CD14-positive monocyte (primary cell): ENCODE measurements around the gene FRMPD4. TPM values are rescaled to one million over a fixed set of nuclear protein-coding genes. Genes with fewer than 3 reads are reported as not detected.

Experiments
- DNase-seq, 3 donors: peaks; one replicate each; pipeline ENCODE4 v3.0.0-alpha.2; 2011 to 2022
- H2AFZ ChIP-seq: 2 replicates; pipeline ENCODE4 v1.6.0; 2012; ENCODE audit warnings: mild to moderate bottlenecking, low read depth, low read length, inconsistent platforms; ENCODE audit not compliant: insufficient read depth, poor library complexity, severe bottlenecking
- H3K27ac ChIP-seq, 2 donors: 1 replicate in 1 of 2; 2 replicates in 1 of 2; pipeline ENCODE4 v1.5.1; 2012 to 2013; ENCODE audit warnings: low read length in 2 of 2, control low read depth in 1 of 2, inconsistent platforms in 1 of 2, low read depth in 1 of 2, mild to moderate bottlenecking in 1 of 2
- H3K27me3 ChIP-seq, 2 donors: one replicate each; pipeline versions ENCODE4 v1.6.0 to v1.6.1; 2011 to 2013; ENCODE audit warnings: low read length in 2 of 2; ENCODE audit not compliant: control insufficient read depth in 2 of 2, insufficient read depth in 2 of 2
- H3K36me3 ChIP-seq, 2 donors: replicated peaks in 1 of 2; 1 replicate in 1 of 2; 2 replicates in 1 of 2; pipeline versions ENCODE4 v1.5.1 to v1.6.1; 2012 to 2013; ENCODE audit warnings: low read length in 2 of 2, control low read depth in 1 of 2, inconsistent platforms in 1 of 2, mild to moderate bottlenecking in 1 of 2; ENCODE audit not compliant: insufficient read depth in 2 of 2, control insufficient read depth in 1 of 2
- H3K4me1 ChIP-seq, 2 donors: 1 replicate in 1 of 2; 2 replicates in 1 of 2; pipeline versions ENCODE4 v1.5.1 to v1.6.1; 2012 to 2013; ENCODE audit warnings: low read length in 2 of 2, control low read depth in 1 of 2, inconsistent platforms in 1 of 2, mild to moderate bottlenecking in 1 of 2, moderate library complexity in 1 of 2; ENCODE audit not compliant: insufficient read depth in 2 of 2, control insufficient read depth in 1 of 2
- H3K4me2 ChIP-seq: replicated peaks from 2 replicates; pipeline ENCODE3; 2012; ENCODE audit warnings: low read length, moderate library complexity, mild to moderate bottlenecking; ENCODE audit not compliant: poor library complexity, severe bottlenecking; ENCODE audit errors: extremely low read depth
- H3K4me3 ChIP-seq, 3 experiments: fragments of 200-600 bp in 1 of 3; sonication (generic) in 1 of 3; replicated peaks in 1 of 3; 1 replicate in 2 of 3; 2 replicates in 1 of 3; pipeline ENCODE4 v1.5.1; 2011 to 2013; ENCODE audit warnings: low read length in 3 of 3, mild to moderate bottlenecking in 3 of 3, control low read depth in 2 of 3, low read depth in 2 of 3, inconsistent platforms in 1 of 3, moderate library complexity in 1 of 3
- H3K79me2 ChIP-seq: 2 replicates; pipeline ENCODE4 v1.6.0; 2012; ENCODE audit warnings: mild to moderate bottlenecking, control low read depth, inconsistent platforms, low read length, moderate library complexity; ENCODE audit not compliant: insufficient read depth
- H3K9ac ChIP-seq: 2 replicates; pipeline ENCODE4 v1.6.0; 2017; ENCODE audit warnings: low read length, mild to moderate bottlenecking; ENCODE audit not compliant: insufficient read depth, poor library complexity, severe bottlenecking
- H3K9me3 ChIP-seq, 2 donors: replicated peaks in 1 of 2; 1 replicate in 1 of 2; 2 replicates in 1 of 2; pipeline versions ENCODE4 v1.5.1 to v1.6.1; 2012 to 2013; ENCODE audit warnings: low read length in 2 of 2, control low read depth in 1 of 2; ENCODE audit not compliant: control insufficient read depth in 1 of 2, insufficient read depth in 1 of 2
- H4K20me1 ChIP-seq: 2 replicates; pipeline ENCODE4 v1.6.0; 2012; ENCODE audit warnings: mild to moderate bottlenecking, low read length, control low read depth, moderate library complexity; ENCODE audit not compliant: insufficient read depth
- H3K27ac Mint-ChIP-seq, 7 donors: one replicate each; pipeline ENCODE4 v1.8.0; 2020; ENCODE audit warnings: mild to moderate bottlenecking in 7 of 7, mixed read lengths in 7 of 7, moderate library complexity in 6 of 7, inconsistent platforms in 2 of 7
- H3K27me3 Mint-ChIP-seq, 3 donors: one replicate each; pipeline ENCODE4 v1.8.0; 2021 to 2022; ENCODE audit warnings: low read depth in 3 of 3, mild to moderate bottlenecking in 3 of 3, mixed read lengths in 3 of 3, moderate library complexity in 3 of 3, inconsistent platforms in 1 of 3
- H3K36me3 Mint-ChIP-seq, 2 donors: one replicate each; pipeline ENCODE4 v1.8.0; 2020; ENCODE audit warnings: mixed read lengths in 2 of 2, inconsistent platforms in 1 of 2, mild to moderate bottlenecking in 1 of 2
- H3K4me1 Mint-ChIP-seq: one replicate; pipeline ENCODE4 v1.8.0; 2020; ENCODE audit warnings: mild to moderate bottlenecking, mixed read lengths
- H3K4me3 Mint-ChIP-seq, 2 donors: one replicate each; pipeline ENCODE4 v1.8.0; 2020; ENCODE audit warnings: mild to moderate bottlenecking in 2 of 2, mixed read lengths in 2 of 2, moderate library complexity in 1 of 2
- H3K9me3 Mint-ChIP-seq, 7 donors: one replicate each; pipeline ENCODE4 v1.8.0; 2020 to 2022; ENCODE audit warnings: mixed read lengths in 7 of 7, mild to moderate bottlenecking in 6 of 7, moderate library complexity in 6 of 7, inconsistent platforms in 2 of 7
- CTCF ChIP-seq: fragments of 200-600 bp; IDR thresholded peaks from one replicate; pipeline ENCODE4 v1.8.0; 2022; ENCODE audit warnings: antibody characterized with exemption, mild to moderate bottlenecking
- WGBS: methylation state at CpG from one replicate; pipeline ENCODE4 v1.1.5; 2013; ENCODE audit warnings: missing lambda C conversion rate; ENCODE audit not compliant: insufficient coverage; 5-methylcytosine and 5-hydroxymethylcytosine counted together
- intact Hi-C, 2 donors: fragments of 100-400 bp; cut with micrococcal nuclease; formaldehyde crosslinking; loops; one replicate each; pipeline versions ENCODE4 v1.15.0 to v1.15.1; 2023
- polyA plus RNA-seq, 3 donors: library from polyadenylated mRNA; depleted of rRNA in 1 of 3; unstranded in 2 of 3; stranded (reverse) in 1 of 3; fragments of 300-500 nt in 2 of 3; fragments of >200 nt in 1 of 3; fragmentation: Illumina TruSeq in 2 of 3; gene quantifications; 1 replicate in 2 of 3; 2 replicates in 1 of 3; pipeline ENCODE4 v1.2.3, GENCODE V29; 2012 to 2021

Gene FRMPD4
- polyA plus RNA-seq, 3 donors, result not detected

GRCh38 chrX:12309040-12309743, 170.9 kb downstream of the FRMPD4 start:
- Histone ChIP-seq H3K4me2 (no peak overlapping the region), H3K79me2 (no peaks in the 10 kb centered on the region), H3K27ac (no peak overlapping the region), H3K36me3 (no peaks in the 10 kb centered on the region), H3K27me3 (no peaks in the 10 kb centered on the region), H4K20me1 (no peaks in the 10 kb centered on the region), H2AFZ (no peak overlapping the region), H3K9ac (no peak overlapping the region), H3K4me1 (no peaks in the 10 kb centered on the region), H3K4me3 (no peak overlapping the region), H3K9me3 (no peaks in the 10 kb centered on the region)
- no peak overlapping the region for H3K4me3 Mint-ChIP-seq
- H3K27me3 Mint-ChIP-seq, result peaks cover 0 to 6% (median 1%) of the 10 kb centered on the region in 3 donors
- TF ChIP-seq CTCF, result no peak
- H3K4me1 Mint-ChIP-seq, result no peaks in the 10 kb centered on the region
- H3K27ac Mint-ChIP-seq, result no peak overlapping the region
- no peaks in the 10 kb centered on the region for H3K36me3 Mint-ChIP-seq
- intact Hi-C loops, result no loop called here
- no CpG with 5 or more reads among the region's 5 CpGs for WGBS
- peaks cover 0 to 2% (median 0%) of the 10 kb centered on the region in 7 donors for H3K9me3 Mint-ChIP-seq
- DNase-seq, result no peak

GRCh38 chrX:12309744-12310076, 171.4 kb downstream of the FRMPD4 start:
- H3K36me3 Mint-ChIP-seq, result no peaks in the 10 kb centered on the region
- no peak overlapping the region for H3K27ac ChIP-seq
- no peaks in the 10 kb centered on the region for H4K20me1 ChIP-seq
- no peaks in the 10 kb centered on the region for H3K4me1 Mint-ChIP-seq
- H3K79me2 ChIP-seq, result no peaks in the 10 kb centered on the region
- no peak overlapping the region for H3K4me2 ChIP-seq
- H3K27me3 ChIP-seq, result no peaks in the 10 kb centered on the region
- no peak for TF ChIP-seq CTCF
- no peaks in the 10 kb centered on the region for H3K36me3 ChIP-seq
- 40% methylated on average over 1 of the region's 6 CpGs for WGBS
- no peaks in the 10 kb centered on the region for H3K9me3 ChIP-seq
- H2AFZ ChIP-seq, result no peak overlapping the region
- no peaks in the 10 kb centered on the region for H3K4me1 ChIP-seq
- no peak for DNase-seq
- H3K27ac Mint-ChIP-seq, result no peak overlapping the region
- peaks cover 0 to 6% (median 1%) of the 10 kb centered on the region in 3 donors for H3K27me3 Mint-ChIP-seq
- no peak overlapping the region for H3K4me3 ChIP-seq
- intact Hi-C loops, result no loop called here
- H3K9me3 Mint-ChIP-seq, result peaks cover 0 to 2% (median 0%) of the 10 kb centered on the region in 7 donors
- no peak overlapping the region for H3K9ac ChIP-seq
- no peak overlapping the region for H3K4me3 Mint-ChIP-seq
